IMR-90 (cell line): ENCODE data around the gene KLF16. TPM values are rescaled to one million over a fixed set of nuclear protein-coding genes. Genes with fewer than 3 reads are reported as not detected.

Source experiments
- ATAC-seq: fragments of 200-7000 bp; cut with Tn5 transposase; 2 replicates; pipeline ENCODE4 v1.9.1; 2020; ENCODE audit warnings: low read depth, mild to moderate bottlenecking, moderate library complexity
- BruUV-seq: library from RNA; stranded (reverse); fragments of 400-500 nt; replicated peaks from 2 replicates; lab custom pipeline; 2021; lab: Mats Ljungman, UMichigan
- CTCF ChIA-PET: fragments of 300-600 bp; formaldehyde crosslinking; extraction: SDS; loops from one replicate; lab custom pipeline; 2021; ENCODE audit warnings: antibody characterized with exemption; lab: Yijun Ruan, JAX
- POLR2A ChIA-PET: fragments of 300-600 bp; sonication (Branson Sonifier 250); formaldehyde crosslinking; loops from one replicate; lab custom pipeline; 2022; ENCODE audit warnings: antibody characterized with exemption; ENCODE audit not compliant: unreplicated experiment; lab: Charles Lee
- DNase-seq: peaks from one replicate; pipeline ENCODE4 v3.0.0; 2013
- H2AFZ ChIP-seq: replicated peaks from 2 replicates; pipeline ENCODE3; 2013; ENCODE audit warnings: low read length, mild to moderate bottlenecking; ENCODE audit not compliant: poor library complexity
- H2AK5ac ChIP-seq: 2 replicates; pipeline ENCODE4 v1.6.1; 2013; ENCODE audit warnings: low read depth, low read length, inconsistent platforms
- H2AK9ac ChIP-seq: replicated peaks from 2 replicates; pipeline ENCODE3; 2013; ENCODE audit warnings: mild to moderate bottlenecking, low read depth, low read length, moderate library complexity; ENCODE audit not compliant: poor library complexity
- H2BK120ac ChIP-seq: 2 replicates; pipeline ENCODE4 v1.6.1; 2013; ENCODE audit warnings: low read depth, low read length, inconsistent platforms
- H2BK15ac ChIP-seq: 3 replicates; pipeline ENCODE4 v1.6.1; 2013; ENCODE audit warnings: low read depth, low read length, inconsistent platforms
- H2BK20ac ChIP-seq: 2 replicates; pipeline ENCODE4 v1.6.1; 2013; ENCODE audit warnings: low read depth, mild to moderate bottlenecking, inconsistent platforms, low read length, moderate library complexity
- H2BK5ac ChIP-seq: 2 replicates; pipeline ENCODE4 v1.6.1; 2013; ENCODE audit warnings: mild to moderate bottlenecking, low read depth, low read length, inconsistent platforms; ENCODE audit not compliant: poor library complexity, severe bottlenecking
- H3K14ac ChIP-seq: replicated peaks from 2 replicates; pipeline ENCODE4 v1.6.1; 2013; ENCODE audit warnings: low read depth, low read length, inconsistent platforms
- H3K18ac ChIP-seq: 2 replicates; pipeline ENCODE4 v1.6.1; 2013; ENCODE audit warnings: low read depth, low read length, control low read depth
- H3K23ac ChIP-seq: 2 replicates; pipeline ENCODE4 v1.6.1; 2013; ENCODE audit warnings: low read depth, low read length, inconsistent platforms
- H3K27ac ChIP-seq: 2 replicates; pipeline ENCODE4 v1.5.1; 2013; ENCODE audit warnings: mild to moderate bottlenecking, control low read depth, low read length; ENCODE audit not compliant: insufficient read depth
- H3K27me3 ChIP-seq: 2 replicates; pipeline ENCODE4 v1.6.1; 2013; ENCODE audit warnings: low read length; ENCODE audit not compliant: control insufficient read depth, insufficient read depth
- H3K36me3 ChIP-seq: 2 replicates; pipeline ENCODE4 v1.6.1; 2013; ENCODE audit warnings: low read length, mixed read lengths; ENCODE audit not compliant: control insufficient read depth, insufficient read depth
- H3K4ac ChIP-seq: 2 replicates; pipeline ENCODE4 v1.6.1; 2013; ENCODE audit warnings: low read depth, low read length, inconsistent platforms
- H3K4me1 ChIP-seq: 2 replicates; pipeline ENCODE4 v1.6.1; 2013; ENCODE audit warnings: low read length, mixed read lengths; ENCODE audit not compliant: control insufficient read depth, insufficient read depth
- H3K4me2 ChIP-seq: 2 replicates; pipeline ENCODE4 v1.6.1; 2013; ENCODE audit warnings: low read depth, mild to moderate bottlenecking, control low read depth, low read length, moderate library complexity
- H3K4me3 ChIP-seq: 2 replicates; pipeline ENCODE4 v1.5.1; 2013; ENCODE audit warnings: low read depth, mild to moderate bottlenecking, control low read depth, low read length, moderate library complexity; ENCODE audit not compliant: insufficient read depth
- H3K56ac ChIP-seq: 2 replicates; pipeline ENCODE4 v1.6.1; 2013; ENCODE audit warnings: low read length, inconsistent platforms; ENCODE audit not compliant: insufficient read depth; ENCODE audit errors: extremely low read depth
- H3K79me1 ChIP-seq, 2 experiments: 2 replicates each; pipeline ENCODE4 v1.6.1; 2013; ENCODE audit warnings: low read length in 2 of 2, inconsistent platforms in 1 of 2, low read depth in 1 of 2
- H3K9ac ChIP-seq: 2 replicates; pipeline ENCODE4 v1.6.1; 2013; ENCODE audit warnings: low read depth, low read length, control low read depth
- H3K9me1 ChIP-seq: 2 replicates; pipeline ENCODE4 v1.6.1; 2013; ENCODE audit warnings: low read length, inconsistent platforms; ENCODE audit not compliant: insufficient read depth
- H3K9me3 ChIP-seq: 2 replicates; pipeline ENCODE4 v1.6.1; 2013; ENCODE audit warnings: low read length; ENCODE audit not compliant: control insufficient read depth, insufficient read depth
- H4K20me1 ChIP-seq: 2 replicates; pipeline ENCODE4 v1.6.1; 2013; ENCODE audit warnings: low read length, inconsistent platforms; ENCODE audit not compliant: insufficient read depth
- H4K5ac ChIP-seq: 2 replicates; pipeline ENCODE4 v1.6.1; 2013; ENCODE audit warnings: mild to moderate bottlenecking, low read depth, low read length, control low read depth
- H4K8ac ChIP-seq, 2 experiments: 2 replicates each; pipeline ENCODE4 v1.6.1; 2013; ENCODE audit warnings: low read depth in 2 of 2, low read length in 2 of 2, control low read depth in 1 of 2, inconsistent platforms in 1 of 2
- H4K91ac ChIP-seq: 2 replicates; pipeline ENCODE4 v1.6.1; 2013; ENCODE audit warnings: low read depth, low read length, inconsistent platforms; ENCODE audit not compliant: insufficient read depth
- MAFK ChIP-seq: IDR thresholded peaks from 2 replicates; pipeline ENCODE4 v1.6.1; 2012; ENCODE audit warnings: low read depth, low read length, improper control_type of control experiment
- NFE2L2 ChIP-seq: fragments of 150-350 bp; IDR thresholded peaks from 2 replicates; pipeline ENCODE4 v1.6.1; 2016; ENCODE audit warnings: low read depth, mild to moderate bottlenecking, low read length
- WGBS, 2 experiments: methylation state at CpG; one replicate each; pipeline versions ENCODE4 v1.1.5 to v1.1.7; 2013; ENCODE audit warnings: missing lambda C conversion rate in 2 of 2; ENCODE audit not compliant: insufficient read length in 1 of 2; ENCODE audit errors: extremely low coverage in 2 of 2; 5-methylcytosine and 5-hydroxymethylcytosine counted together
- dilution Hi-C: fragments of 300-500 bp; cut with HindIII; formaldehyde crosslinking; loops from one replicate; pipeline ENCODE4 v1.14.3; 2018; ENCODE audit warnings: low sequenced_read_pairs; ENCODE audit not compliant: unreplicated experiment
- in situ Hi-C: fragments of 300-500 bp; cut with MboI; formaldehyde crosslinking; loops from 3 replicates; pipeline ENCODE4 v1.14.3; 2019; ENCODE audit warnings: low sequenced_read_pairs, inconsistent platforms, mixed read lengths
- intact Hi-C: fragments of 100-400 bp; cut with micrococcal nuclease; formaldehyde crosslinking; loops from 2 replicates; pipeline ENCODE4 v1.10.0; 2022
- polyA plus RNA-seq, 3 experiments: library from polyadenylated mRNA; depleted of rRNA; stranded (reverse); fragments of >200 nt; gene quantifications; 2 replicates each; pipeline ENCODE4 v1.2.3, GENCODE V29; 2012; ENCODE audit warnings: low replicate concordance in 1 of 3
- total RNA-seq: library from RNA; depleted of rRNA; stranded (reverse); fragments of >200 nt; gene quantifications from 2 replicates; pipeline ENCODE4 v1.2.3, GENCODE V29; 2012
- TF ChIP-seq, protein P1 (sequence below): fragments of 150-350 bp; IDR thresholded peaks from 2 replicates; pipeline ENCODE4 v1.6.1; 2016; ENCODE audit warnings: low read depth, mild to moderate bottlenecking, low read length, moderate library complexity, borderline replicate concordance

The KLF16 gene
- total and polyA plus RNA-seq, 2 of the 4 experiments (the other 2 are of a cell fraction), result 0.90 to 13.1 TPM

DNA sequence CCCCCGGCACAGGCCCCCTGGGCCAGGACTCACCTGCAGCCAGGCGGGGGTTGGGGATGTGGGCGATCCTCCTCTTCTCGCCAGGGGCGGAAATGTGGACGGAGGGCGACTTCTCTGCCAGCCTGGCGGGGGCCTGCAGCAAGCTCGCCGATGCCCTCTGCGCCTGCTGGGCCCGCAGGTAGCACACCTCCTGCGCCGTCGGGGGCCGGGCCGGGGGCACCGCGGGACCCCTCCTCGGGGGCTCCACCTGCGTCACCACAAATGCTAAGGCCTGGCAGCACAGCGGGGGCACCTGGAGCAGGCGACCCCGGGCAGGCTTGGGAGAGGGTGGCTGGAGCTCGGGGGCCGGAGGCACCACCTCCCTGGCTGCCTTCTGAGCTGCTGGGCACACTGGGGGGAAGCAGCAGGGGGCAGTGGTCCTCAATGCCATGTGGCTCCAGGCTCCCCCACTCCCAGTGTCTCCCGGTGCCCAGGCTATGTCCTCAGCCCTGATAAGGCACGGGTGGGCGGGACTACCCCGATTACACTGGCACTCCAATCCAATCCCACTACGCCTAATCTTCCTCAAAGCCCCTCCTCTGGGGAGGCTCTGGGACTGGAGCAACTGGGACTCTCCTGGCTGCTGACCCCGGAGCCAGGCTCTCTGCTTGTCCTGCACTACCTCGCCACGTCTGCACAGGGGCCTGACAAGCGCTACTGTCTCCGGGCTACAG, 39.7 kb downstream of the KLF16 start:
- no peak overlapping the region for H3K14ac ChIP-seq
- DNase-seq, result no peak
- H3K23ac ChIP-seq, result no peak overlapping the region
- H3K4ac ChIP-seq, result no peak overlapping the region
- peaks cover 4% of the 10 kb centered on the region; the same call in 1 of the 2 replicates for H3K4me1 ChIP-seq
- H4K20me1 ChIP-seq, result peaks cover 13% of the 10 kb centered on the region
- H3K4me3 ChIP-seq, result no peak overlapping the region
- no peak overlapping the region for H2BK120ac ChIP-seq
- H2BK20ac ChIP-seq, result no peak overlapping the region
- TF ChIP-seq, protein P1, sequence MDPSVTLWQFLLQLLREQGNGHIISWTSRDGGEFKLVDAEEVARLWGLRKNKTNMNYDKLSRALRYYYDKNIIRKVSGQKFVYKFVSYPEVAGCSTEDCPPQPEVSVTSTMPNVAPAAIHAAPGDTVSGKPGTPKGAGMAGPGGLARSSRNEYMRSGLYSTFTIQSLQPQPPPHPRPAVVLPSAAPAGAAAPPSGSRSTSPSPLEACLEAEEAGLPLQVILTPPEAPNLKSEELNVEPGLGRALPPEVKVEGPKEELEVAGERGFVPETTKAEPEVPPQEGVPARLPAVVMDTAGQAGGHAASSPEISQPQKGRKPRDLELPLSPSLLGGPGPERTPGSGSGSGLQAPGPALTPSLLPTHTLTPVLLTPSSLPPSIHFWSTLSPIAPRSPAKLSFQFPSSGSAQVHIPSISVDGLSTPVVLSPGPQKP, result no peak
- TF ChIP-seq MAFK (no peak), NFE2L2 (no peak)
- no peak overlapping the region for H2AFZ ChIP-seq
- H3K56ac ChIP-seq, result no peak overlapping the region
- peaks cover 44% of the 10 kb centered on the region for H3K36me3 ChIP-seq
- H3K9me1 ChIP-seq, result no peaks in the 10 kb centered on the region
- H4K5ac ChIP-seq, result no peak overlapping the region
- CTCF ChIA-PET, result interaction anchor here (1.1 kb wide), 1 partner anchor 13 kb away, joined by 4 read pairs; no protein-coding TSS in a partner anchor
- no peak overlapping the region for H3K9ac ChIP-seq
- BruUV-seq, result no TSS peak
- H2BK15ac ChIP-seq, result no peak overlapping the region
- POLR2A ChIA-PET, result no interaction called here
- peaks cover 0 to 34% of the 10 kb centered on the region in 2 experiments; a peak in 3 of 4 replicates for H3K79me1 ChIP-seq
- H3K18ac ChIP-seq, result no peak overlapping the region
- no peak overlapping the region for H4K8ac ChIP-seq
- H3K9me3 ChIP-seq, result no peaks in the 10 kb centered on the region
- intact Hi-C loops, result no loop called here
- no peak overlapping the region for H3K27ac ChIP-seq
- no peak overlapping the region for H2BK5ac ChIP-seq
- in situ Hi-C loops, result no loop called here
- no peak for ATAC-seq
- WGBS, 2 experiments, result 88% methylated on average over 21 of the region's 36 CpGs; no CpG with 5 or more reads in 1 of the 2 experiments
- dilution Hi-C loops, result no loop called here
- H3K4me2 ChIP-seq, result no peak overlapping the region
- no peak overlapping the region for H4K91ac ChIP-seq
- H2AK9ac ChIP-seq, result no peak overlapping the region
- H2AK5ac ChIP-seq, result no peak overlapping the region
- no peaks in the 10 kb centered on the region for H3K27me3 ChIP-seq
